ENCODE data around the gene ZMIZ2.
"Not testable (repeated sequence)": the region's sequence is repeated elsewhere in the genome, so short reads cannot be mapped to it uniquely, and the experiment has no call there.

ZMIZ2 gene

GRCh38 chr7:44769776-44770294 is 21.2 kb downstream of the ZMIZ2 start:
- in situ Hi-C loops (cut with MboI; ENCODE audit: low sequenced_read_pairs) = no loop called here

- in situ Hi-C loops (cut with MboI; ENCODE audit: low sequenced_read_pairs) = no loop called here
Observed at GRCh38 chr7:44771358-44771757, 22.7 kb downstream of the ZMIZ2 start.

GRCh38 chr7:44772440-44772839 is 23.8 kb downstream of the ZMIZ2 start:
- in situ Hi-C loops (cut with MboI; ENCODE audit: low sequenced_read_pairs) = no loop called here

GRCh38 chr7:44772867-44773266 is 24.2 kb downstream of the ZMIZ2 start:
- in situ Hi-C loops (cut with MboI; ENCODE audit: low sequenced_read_pairs) = no loop called here

GRCh38 chr7:44774486-44774885 is 25.8 kb downstream of the ZMIZ2 start:
- in situ Hi-C loops (cut with MboI; ENCODE audit: low sequenced_read_pairs) = not testable (repeated sequence)

- in situ Hi-C loops (cut with MboI; ENCODE audit: low sequenced_read_pairs) = no loop called here
Observed at GRCh38 chr7:44775383-44776107, 26.9 kb downstream of the ZMIZ2 start.

- in situ Hi-C loops (cut with MboI; ENCODE audit: low sequenced_read_pairs) = no loop called here
Observed at GRCh38 chr7:44776211-44776610, 27.6 kb downstream of the ZMIZ2 start.

GRCh38 chr7:44782460-44782859 is 33.8 kb downstream of the ZMIZ2 start:
- in situ Hi-C loops (cut with MboI; ENCODE audit: low sequenced_read_pairs) = no loop called here

GRCh38 chr7:44783407-44783806 is 34.8 kb downstream of the ZMIZ2 start:
- in situ Hi-C loops (cut with MboI; ENCODE audit: low sequenced_read_pairs) = no loop called here

- in situ Hi-C loops (cut with MboI; ENCODE audit: low sequenced_read_pairs) = no loop called here
Observed at GRCh38 chr7:44784364-44784763, 35.7 kb downstream of the ZMIZ2 start.

- in situ Hi-C loops (cut with MboI; ENCODE audit: low sequenced_read_pairs) = not testable (repeated sequence)
Observed at GRCh38 chr7:44785218-44785617, 36.6 kb downstream of the ZMIZ2 start.

- in situ Hi-C loops (cut with MboI; ENCODE audit: low sequenced_read_pairs) = no loop called here
Observed at GRCh38 chr7:44787041-44787440, 38.4 kb downstream of the ZMIZ2 start.

- in situ Hi-C loops (cut with MboI; ENCODE audit: low sequenced_read_pairs) = no loop called here
Observed at GRCh38 chr7:44787762-44788161, 39.1 kb downstream of the ZMIZ2 start.

GRCh38 chr7:44789990-44790389 is 41.3 kb downstream of the ZMIZ2 start:
- in situ Hi-C loops (cut with MboI; ENCODE audit: low sequenced_read_pairs) = no loop called here

GRCh38 chr7:44791278-44792219 is 42.9 kb downstream of the ZMIZ2 start:
- in situ Hi-C loops (cut with MboI; ENCODE audit: low sequenced_read_pairs) = no loop called here

GRCh38 chr7:44793919-44794318 is 45.3 kb downstream of the ZMIZ2 start:
- in situ Hi-C loops (cut with MboI; ENCODE audit: low sequenced_read_pairs) = no loop called here

GRCh38 chr7:44794331-44794730 is 45.7 kb downstream of the ZMIZ2 start:
- in situ Hi-C loops (cut with MboI; ENCODE audit: low sequenced_read_pairs) = no loop called here

GRCh38 chr7:44796034-44796503 is 47.4 kb downstream of the ZMIZ2 start:
- in situ Hi-C loops (cut with MboI; ENCODE audit: low sequenced_read_pairs) = no loop called here

GRCh38 chr7:44796504-44797328 is 48.1 kb downstream of the ZMIZ2 start, which contains the start of gene PPIA:
PPIA (plus strand) TSS chr7:44796681; CDS start chr7:44796725, 44 bp downstream.
- in situ Hi-C loops (cut with MboI; ENCODE audit: low sequenced_read_pairs) = no loop called here
